ENCODE data around the gene IFNK. TPM values are rescaled to one million over a fixed set of nuclear protein-coding genes. Genes with fewer than 3 reads are reported as not detected.
A peak's percentile ranks its signal among the peaks of the same experiment; 100 is the strongest.

The IFNK gene
- total RNA-seq, 1 donor from 2014 or later: not detected

DNA sequence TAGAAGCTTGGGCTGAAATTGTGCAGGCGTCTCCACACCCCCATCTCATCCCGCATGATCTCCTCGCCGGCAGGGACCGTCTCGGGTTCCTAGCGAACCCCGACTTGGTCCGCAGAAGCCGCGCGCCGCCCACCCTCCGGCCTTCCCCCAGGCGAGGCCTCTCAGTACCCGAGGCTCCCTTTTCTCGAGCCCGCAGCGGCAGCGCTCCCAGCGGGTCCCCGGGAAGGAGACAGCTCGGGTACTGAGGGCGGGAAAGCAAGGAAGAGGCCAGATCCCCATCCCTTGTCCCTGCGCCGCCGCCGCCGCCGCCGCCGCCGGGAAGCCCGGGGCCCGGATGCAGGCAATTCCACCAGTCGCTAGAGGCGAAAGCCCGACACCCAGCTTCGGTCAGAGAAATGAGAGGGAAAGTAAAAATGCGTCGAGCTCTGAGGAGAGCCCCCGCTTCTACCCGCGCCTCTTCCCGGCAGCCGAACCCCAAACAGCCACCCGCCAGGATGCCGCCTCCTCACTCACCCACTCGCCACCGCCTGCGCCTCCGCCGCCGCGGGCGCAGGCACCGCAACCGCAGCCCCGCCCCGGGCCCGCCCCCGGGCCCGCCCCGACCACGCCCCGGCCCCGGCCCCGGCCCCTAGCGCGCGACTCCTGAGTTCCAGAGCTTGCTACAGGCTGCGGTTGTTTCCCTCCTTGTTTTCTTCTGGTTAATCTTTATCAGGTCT, 49.0 kb downstream of the IFNK start, which contains the start of gene C9orf72:
Gene C9orf72, minus strand, starts transcription at position 564 of the 716 bp plus-strand sequence. CDS start 6,361 bp downstream, outside the sequence.
- peak; percentile 82 for DNase-seq (ENCODE audit: low spot score)

DNA sequence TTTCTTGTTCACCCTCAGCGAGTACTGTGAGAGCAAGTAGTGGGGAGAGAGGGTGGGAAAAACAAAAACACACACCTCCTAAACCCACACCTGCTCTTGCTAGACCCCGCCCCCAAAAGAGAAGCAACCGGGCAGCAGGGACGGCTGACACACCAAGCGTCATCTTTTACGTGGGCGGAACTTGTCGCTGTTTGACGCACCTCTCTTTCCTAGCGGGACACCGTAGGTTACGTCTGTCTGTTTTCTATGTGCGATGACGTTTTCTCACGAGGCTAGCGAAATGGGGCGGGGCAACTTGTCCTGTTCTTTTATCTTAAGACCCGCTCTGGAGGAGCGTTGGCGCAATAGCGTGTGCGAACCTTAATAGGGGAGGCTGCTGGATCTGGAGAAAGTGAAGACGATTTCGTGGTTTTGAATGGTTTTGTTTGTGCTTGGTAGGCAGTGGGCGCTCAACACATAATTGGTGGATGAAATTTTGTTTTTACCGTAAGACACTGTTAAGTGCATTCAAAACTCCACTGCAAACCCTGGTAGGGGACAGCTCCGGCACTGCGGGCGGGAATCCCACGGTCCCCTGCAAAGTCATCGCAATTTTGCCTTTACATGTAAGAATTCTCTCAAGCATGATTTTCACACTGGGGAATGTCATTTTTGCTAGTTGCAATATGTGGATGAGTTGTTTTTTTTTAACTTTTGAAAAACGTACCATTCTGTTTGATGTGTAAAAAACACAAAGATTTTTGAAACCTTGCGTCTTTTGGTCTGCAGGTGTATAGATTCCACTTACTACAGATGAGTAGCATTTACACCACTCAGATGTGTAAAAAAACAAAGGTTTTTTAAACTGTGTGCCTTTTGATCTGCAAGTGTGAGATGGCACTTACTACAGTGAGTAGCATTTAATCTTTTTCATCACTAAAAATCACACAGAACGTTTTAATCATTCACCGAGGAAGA, 49.8 kb downstream of the IFNK start:
- peak; percentile 99 for DNase-seq (ENCODE audit: low spot score)

Other genes starting within 250 kb of the IFNK start
- 0.32 TPM for gene EQTN, start 227.1 kb upstream of the IFNK start, total RNA-seq
- 19.3 TPM for gene MOB3B, start 5.5 kb downstream of the IFNK start, total RNA-seq
- gene C9orf72, start 49.2 kb downstream of the IFNK start, total RNA-seq: 12.0 TPM